Measurements from ENCODE around the gene IFI27L1.

IFI27L1 gene

DNA sequence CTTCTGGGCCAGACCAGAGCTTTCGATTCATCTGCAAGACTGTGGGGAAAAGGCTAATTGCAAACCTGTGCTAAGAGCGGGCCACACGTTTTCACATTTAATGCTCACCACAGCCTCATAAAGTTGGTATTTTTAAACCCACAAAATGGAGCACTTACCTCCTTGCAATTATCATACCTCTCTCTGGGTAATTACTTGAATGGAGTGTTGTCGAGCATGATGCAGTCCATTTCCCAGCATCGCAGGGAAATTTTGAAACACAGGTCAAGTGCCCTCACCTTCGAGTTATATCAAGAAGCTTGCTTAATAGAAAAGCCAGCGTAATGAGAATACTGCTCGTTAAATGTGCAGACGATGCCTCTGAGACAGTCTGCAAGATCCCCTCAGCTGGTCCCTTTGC is 57.1 kb downstream of the IFI27L1 start:
- DNase-seq: no peak

DNA sequence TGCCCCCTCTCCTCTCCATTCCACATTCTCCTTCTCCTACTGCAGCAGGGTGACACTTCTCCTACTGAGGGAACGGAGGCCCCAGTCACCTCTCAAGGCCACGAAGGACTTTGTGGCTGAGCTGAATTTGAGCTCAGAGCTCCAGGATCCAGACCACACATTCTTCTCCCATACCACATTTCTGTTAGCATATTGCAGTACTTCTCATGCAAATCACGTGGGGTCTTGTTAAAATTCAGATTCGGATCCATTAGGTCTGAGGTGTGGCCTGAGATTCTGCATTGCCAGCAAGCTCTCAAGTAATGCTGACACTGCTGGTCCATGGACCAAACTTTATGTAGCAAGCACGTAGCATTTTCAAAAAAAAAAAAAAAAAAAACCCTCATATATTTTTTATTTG is 57.9 kb downstream of the IFI27L1 start:
- DNase-seq: no peak

DNA sequence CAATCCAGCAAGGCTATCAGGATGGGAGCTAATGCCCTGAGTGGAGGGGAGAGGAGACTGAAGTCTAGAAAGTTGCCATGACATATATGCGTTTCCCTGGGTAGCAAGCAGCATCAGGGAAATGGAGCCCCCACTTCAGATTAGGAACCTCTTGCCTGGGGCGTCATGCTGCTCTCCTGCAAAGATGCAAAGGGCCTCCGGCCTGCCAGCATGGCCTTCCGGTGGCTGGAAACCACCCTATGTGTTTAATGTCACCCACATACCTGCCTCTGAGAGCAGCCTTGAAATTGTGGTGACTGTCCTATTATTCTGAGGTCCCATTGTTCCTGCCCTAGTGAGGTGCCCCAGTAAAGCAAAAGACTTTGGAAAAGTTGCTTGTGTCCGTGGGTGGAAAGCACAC is 58.3 kb downstream of the IFI27L1 start:
- DNase-seq: no peak

DNA sequence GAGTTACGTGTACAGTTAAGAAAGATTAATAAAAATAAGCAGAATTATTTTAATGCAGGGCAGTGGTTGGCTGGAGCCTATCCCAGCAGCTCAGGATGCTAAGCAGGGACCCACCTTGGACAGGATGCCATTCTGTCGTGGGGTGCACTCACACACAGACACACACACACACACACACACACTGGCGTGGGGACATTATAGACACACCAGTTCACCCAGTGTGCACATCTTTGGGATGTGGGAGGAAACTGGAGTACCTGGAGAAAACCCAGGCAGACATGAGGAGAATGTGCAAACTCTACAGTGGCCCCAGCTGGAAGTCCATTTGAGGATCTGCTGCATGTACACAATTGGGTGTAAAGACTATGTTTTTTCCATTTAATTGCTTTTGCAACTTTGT is 61.1 kb downstream of the IFI27L1 start:
- no peak for DNase-seq

DNA sequence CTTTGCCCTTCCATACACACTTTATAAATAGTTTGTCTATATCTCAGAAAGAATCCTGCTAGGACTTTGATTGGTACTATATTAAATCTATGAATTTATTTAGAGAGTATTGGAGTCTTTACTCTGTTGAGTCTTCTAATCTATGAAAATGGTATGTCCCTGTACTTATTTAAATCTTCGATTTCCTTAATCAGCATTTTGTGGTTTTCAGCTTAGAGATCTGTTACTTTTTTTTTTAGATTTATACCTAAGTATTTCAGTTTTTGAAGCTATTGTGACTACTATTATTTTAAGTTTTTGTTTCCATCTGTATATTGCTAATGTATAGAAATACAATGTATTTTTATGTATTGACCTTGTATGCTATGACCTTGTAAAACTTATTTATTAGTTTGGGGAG is 61.7 kb downstream of the IFI27L1 start:
- no peak for DNase-seq

DNA sequence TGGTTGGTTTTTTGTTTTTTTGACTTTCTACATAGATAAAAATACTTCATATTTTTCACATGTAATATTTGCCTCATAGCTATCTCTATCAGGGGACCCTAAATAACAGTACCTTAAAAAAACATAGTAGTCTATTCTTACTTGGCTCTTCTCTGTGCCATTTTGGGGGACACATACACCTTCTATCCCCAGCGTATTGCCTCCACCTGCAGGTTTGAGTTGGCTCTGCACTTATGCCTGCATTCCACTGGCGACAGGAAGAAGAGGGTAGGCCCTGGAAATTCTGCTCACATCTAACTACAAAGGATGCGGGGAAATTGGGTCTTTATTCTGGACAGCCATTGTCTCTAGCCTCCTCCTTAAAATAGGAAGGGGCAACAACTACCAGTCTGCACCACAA is 62.1 kb downstream of the IFI27L1 start:
- no peak for DNase-seq

DNA sequence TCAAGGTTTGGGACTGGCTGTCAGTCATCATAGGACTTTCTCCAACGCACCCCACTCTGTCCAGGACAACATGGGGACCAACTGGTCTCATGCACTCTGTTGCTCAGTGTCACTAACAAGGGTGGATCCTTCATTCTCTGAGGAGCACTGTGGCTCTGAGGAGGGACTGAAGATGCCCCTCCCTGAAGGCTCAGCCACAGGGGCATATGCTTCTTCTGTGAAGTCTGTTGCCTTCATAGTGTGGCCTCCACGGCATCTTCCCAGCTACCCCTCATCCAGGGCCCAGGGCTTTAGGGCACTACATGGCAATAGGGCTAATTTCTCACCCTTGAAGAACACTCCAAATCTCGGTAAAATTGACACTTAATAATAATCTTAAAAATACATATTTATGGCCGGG is 62.6 kb downstream of the IFI27L1 start:
- no peak for DNase-seq

DNA sequence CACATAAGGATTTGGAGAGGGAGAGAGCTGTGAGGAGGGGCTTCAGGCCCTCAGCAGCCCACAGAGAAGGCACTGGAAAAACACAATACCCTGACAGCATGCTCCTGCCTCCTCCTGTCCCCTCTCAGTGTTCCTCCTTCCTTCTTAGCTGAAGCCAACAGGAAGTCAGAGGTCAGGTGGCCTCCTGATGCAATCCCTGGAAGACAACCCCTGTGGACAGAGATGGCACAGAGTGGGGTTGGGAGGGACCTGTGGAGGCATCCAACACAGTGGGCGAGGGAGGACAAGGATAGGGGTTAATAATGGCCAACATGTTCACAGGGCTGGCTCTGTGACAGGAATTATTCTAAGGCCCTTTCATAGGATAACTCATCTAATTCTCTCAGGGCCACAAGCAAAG is 63.7 kb downstream of the IFI27L1 start:
- peak; percentile 68 for DNase-seq

DNA sequence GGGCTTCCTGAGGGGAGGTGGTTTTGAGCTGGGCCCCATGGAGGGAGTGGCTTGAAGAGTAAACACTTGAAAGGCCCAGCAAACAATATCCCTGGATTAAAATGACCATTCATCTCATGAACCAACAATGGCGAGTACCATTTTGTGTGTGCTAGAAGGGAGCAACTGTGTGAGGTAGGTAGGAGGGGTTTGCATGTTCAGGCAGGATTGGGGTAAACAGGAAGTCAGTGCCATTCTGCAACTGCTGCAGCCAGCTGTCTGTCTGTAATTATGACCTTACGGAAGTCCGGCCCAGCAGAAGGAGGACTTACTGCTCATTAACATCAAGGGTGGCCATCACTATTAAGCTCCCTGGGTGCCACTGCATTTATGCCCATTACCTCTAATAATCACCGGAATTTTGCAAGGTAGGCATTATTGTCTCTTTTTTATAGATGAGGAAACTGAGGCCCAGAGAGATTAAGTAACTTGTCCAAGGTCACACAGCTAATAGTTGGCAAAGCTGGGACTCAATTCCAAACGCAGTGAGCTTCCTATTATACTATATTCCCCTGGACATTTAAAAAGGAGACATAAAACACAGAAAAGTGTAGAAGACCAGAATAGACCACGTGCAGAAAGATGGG is 64.9 kb downstream of the IFI27L1 start:
- DNase-seq: peak; percentile 39
